GM19372 (cell line): ENCODE measurements around the gene RPA1.
"Not testable (repeated sequence)": the region's sequence is repeated elsewhere in the genome, so short reads cannot be mapped to it uniquely, and the experiment has no call there.

Experiments
- ATAC-seq: cut with Tn5 transposase; IDR thresholded peaks from one replicate; pipeline ENCODE4 v1.9.1; 2021; ENCODE audit warnings: mild to moderate bottlenecking, low read depth, moderate library complexity; ENCODE audit not compliant: unreplicated experiment

RPA1 gene

GRCh38 chr17:1810450-1811103, 19.2 kb upstream of the RPA1 start:
- no peak for ATAC-seq

- ATAC-seq: no peak
Measured at GRCh38 chr17:1813088-1813487, 16.7 kb upstream of the RPA1 start.

- no peak for ATAC-seq
Measured at GRCh38 chr17:1820528-1821252, 9.1 kb upstream of the RPA1 start.

- no peak for ATAC-seq
Measured at GRCh38 chr17:1829216-1829591, 601 bp upstream of the RPA1 start.

GRCh38 chr17:1830288-1830687, 483 bp downstream of the RPA1 start:
- no peak for ATAC-seq

GRCh38 chr17:1834380-1835149, 4.8 kb downstream of the RPA1 start:
- ATAC-seq: peak; percentile 56

- ATAC-seq: no peak
Measured at GRCh38 chr17:1839516-1839915, 9.7 kb downstream of the RPA1 start.

- no peak for ATAC-seq
Measured at GRCh38 chr17:1843947-1844346, 14.1 kb downstream of the RPA1 start.

- ATAC-seq: no peak
Measured at GRCh38 chr17:1847191-1847590, 17.4 kb downstream of the RPA1 start.

- no peak for ATAC-seq
Measured at GRCh38 chr17:1852327-1852726, 22.5 kb downstream of the RPA1 start.

GRCh38 chr17:1853698-1854097, 23.9 kb downstream of the RPA1 start:
- ATAC-seq: no peak

- not testable (repeated sequence) for ATAC-seq
Measured at GRCh38 chr17:1856462-1856861, 26.7 kb downstream of the RPA1 start.

- ATAC-seq: no peak
Measured at GRCh38 chr17:1860978-1861377, 31.2 kb downstream of the RPA1 start.

GRCh38 chr17:1861391-1862010, 31.7 kb downstream of the RPA1 start:
- ATAC-seq: no peak

GRCh38 chr17:1865252-1866037, 35.6 kb downstream of the RPA1 start:
- no peak for ATAC-seq

GRCh38 chr17:1867307-1867706, 37.5 kb downstream of the RPA1 start:
- no peak for ATAC-seq

GRCh38 chr17:1868090-1868489, 38.3 kb downstream of the RPA1 start:
- ATAC-seq: no peak

GRCh38 chr17:1870592-1870991, 40.8 kb downstream of the RPA1 start:
- ATAC-seq: no peak

GRCh38 chr17:1871756-1872155, 42.0 kb downstream of the RPA1 start:
- ATAC-seq: no peak

- ATAC-seq: no peak
Measured at GRCh38 chr17:1872254-1872653, 42.4 kb downstream of the RPA1 start.
